ENCODE results near the gene HOXD8. TPM values are rescaled to one million over a fixed set of nuclear protein-coding genes. Genes with fewer than 3 reads are reported as not detected.
A peak's percentile ranks its signal among the peaks of the same experiment; 100 is the strongest.

Gene HOXD8
- total and polyA plus RNA-seq, 2 of the 8 experiments (the other 6 are each of a cell fraction or from before 2014, with no cell fraction given), result not detected

- no peak for TF ChIP-seq GABPA (IDR thresholded peaks at IDR 0.05; ENCODE audit: borderline replicate concordance, insufficient read depth, low read length)
- no peak for TF ChIP-seq POLR2A (IDR thresholded peaks at IDR 0.05; ENCODE audit: control extremely low read depth in 1 of 2, low read depth in 2 of 2, low read length in 2 of 2)
- peak; percentile 99 for TF ChIP-seq SUZ12 (IDR thresholded peaks at IDR 0.05; ENCODE audit: low read length)
- TF ChIP-seq RNF2 (IDR thresholded peaks at IDR 0.05; ENCODE audit: borderline replicate concordance, low read depth, low read length, missing control alignments, poor library complexity, severe bottlenecking), result peak; percentile 98
- TF ChIP-seq CTBP2 (IDR thresholded peaks at IDR 0.05; ENCODE audit: borderline replicate concordance, insufficient read depth, insufficient read length, low read length), result no peak
- TF ChIP-seq HDAC6 (IDR thresholded peaks at IDR 0.05; ENCODE audit: low read depth, low read length), result no peak
- TF ChIP-seq POLR2AphosphoS5 (IDR thresholded peaks at IDR 0.05; ENCODE audit: low read depth, low read length), result no peak
- no peak for TF ChIP-seq TAF7 (optimal IDR thresholded peaks at IDR 0.05; ENCODE audit: borderline replicate concordance, low read depth, low read length)
- TF ChIP-seq TEAD4 (IDR thresholded peaks at IDR 0.05; ENCODE audit: low read depth, low read length), result no peak
- no peak for TF ChIP-seq TCF12 (IDR thresholded peaks at IDR 0.05; ENCODE audit: low read depth, low read length)
- no peak for TF ChIP-seq NANOG (IDR thresholded peaks at IDR 0.05; ENCODE audit: insufficient read depth, low read depth, low read length, poor library complexity, severe bottlenecking)
- TF ChIP-seq POU5F1 (IDR thresholded peaks at IDR 0.05; ENCODE audit: low read depth, low read length), result no peak
Observed at GRCh38 chr2:176091329-176092258, 37.9 kb upstream of the HOXD8 start (continued).
